Measurements from ENCODE around the gene CENPO.

CENPO gene

DNA sequence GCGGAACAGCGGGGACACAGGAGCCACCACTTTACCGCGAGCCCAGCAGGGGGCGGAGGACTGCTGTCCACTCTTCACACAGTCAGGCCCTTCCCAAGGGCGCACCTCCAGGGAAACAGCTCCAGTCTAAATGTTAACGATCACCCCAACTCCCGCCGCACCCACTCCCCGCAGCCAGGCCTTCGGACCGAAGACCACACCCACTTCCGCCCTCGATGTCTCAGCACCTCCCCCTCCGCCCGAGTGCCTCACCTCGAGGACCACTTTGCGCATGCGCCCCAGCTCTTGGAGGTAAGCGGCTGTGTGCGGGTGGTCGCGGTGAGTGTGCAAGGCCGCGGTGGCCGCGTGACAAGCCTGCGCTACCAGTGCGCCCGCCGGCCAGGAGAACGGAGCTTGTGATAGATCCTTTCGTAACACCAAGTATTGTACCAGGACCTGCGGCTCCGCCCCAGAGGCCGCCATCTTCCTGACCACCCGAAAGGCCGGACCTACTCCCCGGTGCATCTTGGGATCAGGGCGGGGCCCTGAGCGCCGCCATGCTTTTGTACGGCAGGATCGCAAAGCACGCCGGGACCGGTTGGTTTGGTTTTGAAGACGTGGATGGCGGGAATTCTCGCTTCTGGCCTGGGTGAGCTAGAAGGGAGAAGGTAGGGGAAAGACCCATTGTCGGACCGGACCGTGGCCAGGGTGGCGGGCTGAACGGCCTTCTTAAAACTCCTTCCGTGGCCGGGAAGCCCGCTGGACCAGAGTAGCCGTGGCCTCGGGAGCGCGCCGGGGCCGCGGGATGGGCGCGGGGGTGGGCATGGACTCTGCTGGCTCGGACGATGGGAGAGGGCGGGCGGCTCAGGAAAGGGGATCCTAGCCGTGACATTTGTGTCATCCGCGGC, at the start of gene CENPO, which contains the start of gene PTRHD1:
Gene CENPO (plus strand): TSS at position 552 of the 887 bp plus-strand sequence. CDS start 495 bp downstream, outside the sequence.
Gene PTRHD1 (minus strand): TSS at position 518 of the 887 bp plus-strand sequence. CDS start 14 bp downstream, at position 504.
- peak; percentile 87 for DNase-seq

- no peak for DNase-seq
These were observed 49.3 kb upstream of the CENPO start for GRCh38 chr2:24743924-24744323.

DNA sequence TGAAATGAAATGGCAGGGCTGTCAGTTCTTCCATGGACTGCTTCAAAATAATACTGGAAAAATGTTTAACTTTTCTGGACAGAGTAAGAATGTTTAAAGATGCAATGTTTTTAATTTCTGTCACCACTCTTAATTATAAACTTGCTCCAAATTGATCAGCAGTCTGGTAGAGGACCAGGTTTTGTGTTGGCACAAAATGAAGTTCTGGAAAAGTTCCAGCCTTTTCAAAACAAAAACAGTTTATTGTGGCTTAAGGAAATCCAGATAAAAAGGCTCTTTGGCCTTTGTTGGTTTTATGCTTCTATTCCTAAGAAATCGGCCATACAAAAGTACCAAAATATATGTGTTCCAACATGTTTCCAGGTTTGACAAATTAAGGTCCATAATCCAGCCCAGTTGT, 48.9 kb upstream of the CENPO start:
- DNase-seq: no peak

- no peak for DNase-seq
These were observed 47.4 kb upstream of the CENPO start for GRCh38 chr2:24745825-24746224.

GRCh38 chr2:24747299-24747698, 45.9 kb upstream of the CENPO start:
- DNase-seq: no peak

DNA sequence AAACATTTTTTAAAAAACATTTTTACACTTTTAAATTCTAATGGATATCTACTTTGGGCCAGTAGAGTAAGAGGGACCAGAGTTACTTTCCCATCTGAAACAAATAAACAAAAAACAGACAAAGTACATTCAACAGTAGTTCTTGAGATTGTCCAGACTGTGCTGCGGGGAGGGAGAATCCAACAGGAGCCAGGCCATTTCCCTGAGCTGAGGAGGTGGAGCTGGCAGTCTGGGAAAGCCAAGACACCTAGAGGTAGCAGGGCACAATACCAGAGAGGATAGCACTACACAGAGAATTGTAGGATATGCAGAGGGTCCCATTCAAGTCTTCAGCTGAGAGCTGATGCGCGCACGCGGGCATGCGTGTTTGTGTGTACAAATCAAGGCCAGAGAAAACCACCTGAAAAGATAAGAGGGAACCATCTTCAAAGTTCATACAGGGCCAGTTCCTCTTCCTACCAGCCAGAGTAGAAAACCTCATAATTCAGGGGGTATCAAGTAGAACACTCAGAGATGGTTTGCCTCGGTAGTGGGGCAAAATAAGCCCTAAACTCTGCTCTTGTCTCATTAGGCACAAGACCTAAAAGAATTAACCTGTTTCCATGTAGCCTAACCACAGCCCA, 44.0 kb upstream of the CENPO start:
- no peak for DNase-seq

- no peak for DNase-seq
These were observed 38.1 kb upstream of the CENPO start for GRCh38 chr2:24754985-24755705.

DNA sequence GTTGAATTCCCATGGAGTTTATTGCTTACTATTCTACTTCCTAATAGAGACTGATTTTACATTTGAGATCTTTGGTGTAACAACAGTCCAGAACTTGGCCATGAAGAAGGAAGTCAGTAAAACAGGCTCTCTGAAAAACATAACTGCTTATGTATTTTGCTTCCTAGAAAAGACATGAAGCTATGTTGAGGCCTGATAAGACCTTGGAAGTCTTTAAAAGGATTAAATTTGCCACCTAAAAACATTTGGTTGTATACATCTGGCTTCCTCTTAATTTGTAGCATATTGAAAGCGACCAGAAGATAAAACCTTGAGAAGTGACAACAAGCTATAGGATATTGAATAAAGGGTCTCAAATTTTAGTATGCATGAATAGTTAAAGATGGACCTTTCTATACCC, 36.4 kb upstream of the CENPO start:
- no peak for DNase-seq

- DNase-seq: no peak
These were observed 31.4 kb upstream of the CENPO start for GRCh38 chr2:24761866-24762265.

DNA sequence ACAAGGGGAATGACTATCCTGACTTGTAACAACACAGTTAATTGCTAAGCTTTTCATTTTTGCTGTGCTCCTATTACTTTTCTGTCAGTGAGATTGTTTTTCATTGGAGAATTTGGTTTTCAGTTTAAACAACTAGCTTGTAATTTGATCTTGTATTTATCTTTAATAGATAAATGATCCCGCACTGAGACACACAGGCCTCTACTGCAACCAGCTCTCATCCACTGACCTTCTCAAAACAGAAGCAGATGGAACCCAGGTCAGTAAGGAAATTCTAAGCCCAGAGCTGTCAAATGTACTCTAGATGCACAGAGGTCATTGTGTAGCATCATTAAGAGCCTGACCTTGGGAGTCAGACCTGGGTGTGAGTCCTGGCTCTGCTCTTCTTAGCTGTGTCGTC, 30.7 kb upstream of the CENPO start:
- DNase-seq: no peak

GRCh38 chr2:24763843-24764242, 29.4 kb upstream of the CENPO start:
- DNase-seq: no peak

- DNase-seq: no peak
These were observed 26.6 kb upstream of the CENPO start for GRCh38 chr2:24766609-24767008.

- DNase-seq: no peak
These were observed 25.2 kb upstream of the CENPO start for GRCh38 chr2:24768013-24768412.

DNA sequence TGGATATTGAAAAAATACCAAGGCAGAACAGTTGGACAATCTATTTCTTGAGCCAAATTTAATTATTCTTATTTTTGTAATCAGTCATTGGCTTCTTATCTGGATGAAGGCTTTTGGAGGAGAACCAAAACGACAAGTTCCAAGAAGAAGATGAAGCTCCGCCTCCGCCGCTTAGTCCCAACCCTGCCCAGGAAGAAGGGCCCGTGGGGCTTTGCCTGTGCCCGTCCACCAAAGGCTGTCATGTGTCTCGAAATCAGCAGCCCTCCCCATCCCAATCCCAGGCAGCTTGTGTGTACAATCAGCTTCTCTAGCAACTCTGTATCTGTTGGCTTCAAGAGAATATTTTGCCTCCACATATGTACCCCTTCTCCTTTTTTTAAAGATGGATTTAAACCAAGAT, 24.6 kb upstream of the CENPO start:
- no peak for DNase-seq

GRCh38 chr2:24771061-24771460, 22.2 kb upstream of the CENPO start:
- no peak for DNase-seq

DNA sequence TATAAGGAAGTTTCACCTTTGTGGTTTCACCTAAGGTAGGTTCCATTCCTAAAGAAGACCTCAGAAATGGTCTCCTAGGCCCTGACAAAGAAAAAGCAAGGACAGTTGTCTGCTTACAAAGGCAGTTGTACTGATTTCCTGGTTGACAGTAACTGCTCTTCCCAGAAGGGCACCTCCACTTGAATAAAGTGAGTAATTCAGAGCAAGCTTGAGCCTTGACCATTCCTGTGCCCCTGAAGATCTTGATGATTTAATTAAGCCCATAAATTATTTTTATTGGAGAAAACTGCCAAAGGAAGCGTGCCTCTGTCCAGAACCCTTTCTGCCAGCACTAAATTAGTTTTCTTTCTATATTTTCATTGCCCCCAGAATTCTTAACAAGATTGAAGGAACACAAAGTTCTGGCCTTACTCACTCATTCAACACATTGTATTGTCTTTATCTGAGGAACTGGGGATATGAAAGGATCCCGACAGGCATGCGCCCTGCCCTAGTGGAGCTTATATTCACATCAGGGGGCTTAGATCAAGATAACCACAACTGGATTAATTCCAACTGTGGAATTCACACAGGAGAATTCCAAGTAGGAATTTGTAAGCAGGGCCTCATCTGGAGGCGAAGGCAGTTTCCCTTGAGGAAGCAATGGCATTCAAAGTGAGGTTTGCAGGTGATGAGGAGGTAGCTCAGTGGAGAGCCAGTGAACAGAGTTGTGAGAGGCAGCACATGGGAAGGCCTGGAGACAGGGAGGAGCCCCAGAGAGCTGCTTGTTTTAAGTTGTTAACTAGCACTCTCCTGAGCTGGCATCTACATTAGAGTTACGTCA, 21.2 kb upstream of the CENPO start:
- DNase-seq: no peak

DNA sequence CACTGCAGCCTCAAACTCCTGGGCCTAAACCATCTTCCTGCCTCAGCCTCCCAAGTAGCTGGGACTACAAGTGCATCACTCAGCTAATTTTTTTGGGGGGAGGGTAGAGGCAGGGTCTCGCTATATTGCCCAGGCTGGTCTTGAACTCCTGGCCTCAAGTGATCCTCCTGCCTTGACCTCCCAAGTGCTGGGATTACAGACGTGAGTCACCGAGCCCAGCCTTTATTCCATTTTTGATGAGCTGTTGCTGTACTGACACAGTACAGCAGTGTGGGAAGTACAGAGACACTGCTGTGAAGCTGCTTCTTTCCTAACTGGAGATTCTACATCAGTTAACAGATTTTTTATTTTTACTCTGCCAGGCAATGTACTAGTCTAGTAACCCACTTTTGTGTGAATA, 18.9 kb upstream of the CENPO start:
- no peak for DNase-seq

GRCh38 chr2:24779116-24779515, 14.1 kb upstream of the CENPO start:
- DNase-seq: no peak

DNA sequence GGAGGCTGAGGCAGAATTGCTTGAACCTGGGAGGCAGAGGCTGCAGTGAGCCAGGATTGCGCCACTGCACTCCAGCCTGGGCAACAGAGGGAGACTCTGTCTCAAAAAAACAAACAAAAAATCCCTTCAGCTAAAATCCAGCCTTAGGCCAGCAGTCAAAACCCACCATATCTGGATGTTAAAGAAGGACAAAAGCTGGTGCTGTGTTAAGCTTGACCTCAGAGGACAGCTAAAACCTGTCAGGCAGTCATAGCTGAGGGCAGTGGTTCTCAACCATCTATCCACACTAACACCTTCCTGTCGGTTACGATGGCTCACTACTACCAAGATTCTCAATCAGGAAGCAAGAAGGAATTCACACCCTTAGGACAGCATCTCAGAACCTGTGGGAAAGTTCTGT, 9.6 kb upstream of the CENPO start:
- DNase-seq: no peak

DNA sequence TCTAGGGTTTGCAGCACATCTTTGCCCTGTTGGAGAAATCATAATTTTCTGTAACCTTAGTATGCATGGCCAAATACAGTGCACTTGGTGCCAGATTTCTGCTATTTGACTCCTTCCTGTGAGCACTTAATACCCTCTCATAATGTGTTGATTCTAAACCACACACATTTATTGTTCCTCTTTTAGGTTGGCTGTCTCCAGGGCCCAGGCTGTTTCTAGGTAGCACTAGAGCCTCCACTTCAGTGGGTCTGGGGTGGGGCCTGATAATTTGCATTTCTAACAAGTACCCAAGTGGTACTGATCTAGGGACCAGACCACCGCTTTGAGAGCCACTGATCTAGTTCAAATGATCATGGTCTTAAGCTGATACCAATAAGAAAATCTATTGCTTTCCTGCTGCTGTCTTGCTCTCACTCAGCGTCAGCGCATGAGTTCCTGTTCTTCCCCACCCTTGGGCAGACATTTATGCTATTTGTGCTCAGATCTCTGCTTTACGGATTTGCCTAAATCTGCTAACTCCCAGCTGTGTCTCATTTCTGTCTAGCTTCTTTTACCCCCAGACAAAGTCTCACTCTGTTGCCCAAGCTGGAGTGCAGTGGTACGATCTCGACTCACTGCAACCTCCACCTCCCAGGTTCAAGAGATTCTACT, 7.4 kb upstream of the CENPO start:
- no peak for DNase-seq

DNA sequence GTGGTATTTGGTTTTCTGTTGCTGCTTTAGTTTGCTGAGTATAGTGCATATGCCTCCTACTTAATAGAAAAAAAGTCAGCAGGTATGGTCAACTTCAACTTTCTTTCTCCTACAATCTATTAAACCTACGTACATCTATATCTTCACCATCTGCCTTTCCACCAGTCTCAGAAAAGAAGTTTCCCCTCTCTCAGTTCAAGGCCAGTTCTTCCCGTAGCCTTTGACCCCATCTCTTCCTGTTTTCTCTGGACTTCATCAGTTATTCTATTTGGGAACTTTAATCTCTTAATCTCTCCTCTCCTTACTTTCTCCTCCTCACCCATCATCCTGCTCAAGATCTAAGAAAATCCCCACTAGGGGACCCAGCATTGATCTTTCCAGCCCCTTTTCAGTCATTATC, 5.7 kb upstream of the CENPO start:
- no peak for DNase-seq

DNA sequence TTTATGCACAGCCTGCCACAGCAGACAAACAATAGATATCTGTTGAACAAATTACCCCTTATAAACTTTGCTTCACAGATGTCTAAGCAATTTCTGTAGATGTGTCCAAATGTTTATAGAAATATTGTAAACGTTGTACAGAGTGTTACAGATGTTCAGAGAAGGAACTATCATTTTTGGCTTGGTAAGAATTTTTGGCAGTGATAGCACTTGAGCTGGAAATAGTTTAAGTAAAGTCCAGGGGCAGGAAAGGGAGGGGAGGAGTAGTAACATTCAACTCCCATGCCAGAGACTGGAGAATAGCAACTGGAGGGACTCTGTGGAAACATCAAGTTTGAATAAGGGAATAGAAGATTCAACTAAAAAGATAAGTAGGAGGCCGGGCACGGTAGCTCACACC, 4.4 kb upstream of the CENPO start:
- DNase-seq: no peak
